ENCODE data around the gene WWOX. TPM values are rescaled to one million over a fixed set of nuclear protein-coding genes. Genes with fewer than 3 reads are reported as not detected.

WWOX gene
- total and polyA plus RNA-seq, 4 experiments from 2014 or later: 10.4 to 23.1 (median 17.5) TPM

DNA sequence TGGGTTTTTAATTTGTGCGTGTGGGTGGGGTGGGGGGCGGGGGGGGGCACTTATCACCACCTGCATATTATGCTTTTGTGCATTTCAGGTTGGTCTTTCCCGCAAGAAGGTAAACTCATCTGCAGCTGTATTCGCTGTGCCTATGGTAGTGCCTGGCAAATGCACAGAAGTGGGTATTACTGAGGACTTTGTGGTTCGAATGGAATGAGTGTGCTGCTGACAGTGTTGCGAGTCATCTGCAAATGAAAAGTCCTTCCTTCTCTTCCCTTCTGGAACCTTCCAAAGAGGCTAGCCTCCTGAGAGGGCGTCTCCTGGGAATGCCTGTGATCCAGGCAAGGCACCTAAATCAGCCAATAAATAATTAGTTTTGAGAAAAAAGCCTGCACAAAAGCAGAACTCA is 968.1 kb downstream of the WWOX start:
- ChIA-PET CTCF (ENCODE audit: partially characterized antibody) (no interaction called here), POLR2A (ENCODE audit: partially characterized antibody) (no interaction called here)
- Histone ChIP-seq H3K4me1 (ENCODE audit: insufficient read depth, low read length) (no peaks in the 10 kb centered on the region), H3K36me3 (ENCODE audit: insufficient read depth, low read length) (no peaks in the 10 kb centered on the region), H3K27ac (ENCODE audit: low read depth, low read length) (no peak overlapping the region), H3K9me3 (ENCODE audit: control insufficient read depth in 1 of 2, low read length in 2 of 2) (no peaks in the 10 kb centered on the region), H3K4me3 (ENCODE audit: low read length in 2 of 2) (no peak overlapping the region), H3K27me3 (ENCODE audit: insufficient read depth, low read length) (no peaks in the 10 kb centered on the region)
- intact Hi-C loops (cut with micrococcal nuclease): no loop called here
- H3K27me3 Mint-ChIP-seq: no peaks in the 10 kb centered on the region
- H3K9me3 Mint-ChIP-seq: no peaks in the 10 kb centered on the region
- H3K36me3 Mint-ChIP-seq: no peaks in the 10 kb centered on the region
- no peak overlapping the region for H3K27ac Mint-ChIP-seq
- no peak overlapping the region for H3K4me3 Mint-ChIP-seq
- peaks cover 0 to 8% (median 0%) of the 10 kb centered on the region in 4 donors for H3K4me1 Mint-ChIP-seq
- DNase-seq: no peak

DNA sequence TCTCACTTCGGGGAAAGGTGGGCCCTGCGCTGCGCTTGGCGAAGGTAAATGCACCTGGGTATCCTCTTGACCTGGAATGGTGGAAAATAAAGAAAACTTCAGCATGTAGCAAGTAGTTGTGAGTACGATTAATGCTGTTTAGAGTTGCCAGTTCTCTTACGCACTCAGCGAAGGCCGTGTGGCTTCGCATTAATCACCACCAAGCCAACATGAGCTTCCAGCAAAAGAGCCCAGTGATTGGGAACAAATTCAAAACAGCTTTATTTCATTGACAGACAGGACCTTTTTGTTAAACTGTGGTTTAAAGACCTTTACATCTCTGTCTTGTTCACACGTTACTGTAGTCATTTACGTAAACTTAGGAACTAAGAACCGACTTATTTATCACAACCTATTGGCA is 969.7 kb downstream of the WWOX start:
- no peak overlapping the region for H3K4me3 Mint-ChIP-seq
- H3K36me3 Mint-ChIP-seq: no peaks in the 10 kb centered on the region
- Histone ChIP-seq H3K27ac (ENCODE audit: low read depth, low read length) (no peak overlapping the region), H3K27me3 (ENCODE audit: insufficient read depth, low read length) (no peaks in the 10 kb centered on the region), H3K36me3 (ENCODE audit: insufficient read depth, low read length) (no peaks in the 10 kb centered on the region), H3K9me3 (ENCODE audit: control insufficient read depth in 1 of 2, low read length in 2 of 2) (no peaks in the 10 kb centered on the region), H3K4me1 (ENCODE audit: insufficient read depth, low read length) (no peaks in the 10 kb centered on the region), H3K4me3 (ENCODE audit: low read length in 2 of 2) (no peak overlapping the region)
- no peaks in the 10 kb centered on the region for H3K9me3 Mint-ChIP-seq
- no peaks in the 10 kb centered on the region for H3K27me3 Mint-ChIP-seq
- POLR2A ChIA-PET (ENCODE audit: partially characterized antibody): no interaction called here
- H3K27ac Mint-ChIP-seq: no peak overlapping the region
- intact Hi-C loops (cut with micrococcal nuclease): no loop called here
- CTCF ChIA-PET (ENCODE audit: partially characterized antibody): no interaction called here
- H3K4me1 Mint-ChIP-seq: peaks cover 0 to 13% (median 4%) of the 10 kb centered on the region in 4 donors
- no peak for DNase-seq

DNA sequence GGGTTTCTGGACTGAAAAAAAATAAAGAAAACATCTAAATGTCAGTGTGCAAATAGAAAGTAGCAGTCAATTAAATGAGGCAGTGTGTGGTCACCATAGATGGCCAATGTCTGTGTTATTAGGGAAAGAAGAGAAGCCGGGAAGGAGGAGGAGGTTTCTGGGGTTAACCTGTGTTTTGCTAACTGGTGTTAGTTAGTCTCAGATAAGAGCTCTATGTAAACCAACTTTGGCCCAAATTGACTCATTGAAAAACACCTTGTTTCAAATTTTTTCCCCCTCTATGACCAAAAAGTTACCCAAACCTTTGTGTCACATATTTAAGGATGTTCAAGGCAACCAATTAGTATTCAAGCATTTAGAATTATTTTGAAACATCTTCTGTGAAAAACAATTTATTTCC is 970.2 kb downstream of the WWOX start:
- ChIA-PET POLR2A (ENCODE audit: partially characterized antibody) (no interaction called here), CTCF (ENCODE audit: partially characterized antibody) (interaction anchor here (1.2 kb wide), 1 partner anchor 13 kb away, joined by 3 read pairs; no protein-coding TSS in a partner anchor)
- Mint-ChIP-seq H3K36me3 (no peaks in the 10 kb centered on the region), H3K9me3 (no peaks in the 10 kb centered on the region), H3K27me3 (no peaks in the 10 kb centered on the region), H3K4me1 (peaks cover 0 to 13% (median 4%) of the 10 kb centered on the region in 4 donors), H3K27ac (no peak overlapping the region), H3K4me3 (no peak overlapping the region)
- intact Hi-C loops (cut with micrococcal nuclease): no loop called here
- peaks cover 5% of the 10 kb centered on the region for H3K4me1 ChIP-seq (ENCODE audit: insufficient read depth, low read length)
- no peaks in the 10 kb centered on the region for H3K27me3 ChIP-seq (ENCODE audit: insufficient read depth, low read length)
- H3K36me3 ChIP-seq (ENCODE audit: insufficient read depth, low read length): no peaks in the 10 kb centered on the region
- no peak for DNase-seq
- H3K4me3 ChIP-seq (ENCODE audit: low read length in 2 of 2): no peak overlapping the region
- no peak overlapping the region for H3K27ac ChIP-seq (ENCODE audit: low read depth, low read length)
- no peaks in the 10 kb centered on the region for H3K9me3 ChIP-seq (ENCODE audit: control insufficient read depth in 1 of 2, low read length in 2 of 2)

DNA sequence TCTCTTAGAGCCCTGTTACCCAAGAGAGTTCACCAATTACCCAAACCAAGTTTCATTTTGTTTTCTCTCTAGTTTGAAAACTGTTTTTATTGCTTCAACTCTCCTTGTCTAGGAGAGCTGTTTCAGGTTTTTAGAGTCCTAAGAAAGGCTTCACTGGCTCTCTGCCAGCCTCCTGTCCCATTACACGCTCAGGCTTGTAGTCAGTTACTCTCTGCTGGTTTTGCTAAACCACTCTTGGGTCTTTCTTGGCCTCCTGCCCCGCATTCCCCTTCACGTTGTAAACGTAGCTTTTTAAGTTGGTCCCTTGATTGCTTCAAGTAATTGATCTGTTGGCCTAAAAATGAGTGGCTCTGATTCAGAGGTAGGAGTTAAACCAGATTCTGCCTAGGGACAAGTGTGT is 972.0 kb downstream of the WWOX start:
- H3K4me1 Mint-ChIP-seq: peaks cover 2 to 22% (median 13%) of the 10 kb centered on the region in 4 donors
- no peak overlapping the region for H3K4me3 Mint-ChIP-seq
- POLR2A ChIA-PET (ENCODE audit: partially characterized antibody): no interaction called here
- H3K4me3 ChIP-seq (ENCODE audit: low read length in 2 of 2): no peak overlapping the region
- H3K27me3 ChIP-seq (ENCODE audit: insufficient read depth, low read length): no peaks in the 10 kb centered on the region
- peaks cover 0 to 1% of the 10 kb centered on the region in 2 donors for H3K27me3 Mint-ChIP-seq
- intact Hi-C loops (cut with micrococcal nuclease): no loop called here
- H3K9me3 ChIP-seq (ENCODE audit: control insufficient read depth in 1 of 2, low read length in 2 of 2): no peaks in the 10 kb centered on the region
- H3K27ac ChIP-seq (ENCODE audit: low read depth, low read length): no peak overlapping the region
- peaks cover 15% of the 10 kb centered on the region for H3K4me1 ChIP-seq (ENCODE audit: insufficient read depth, low read length)
- CTCF ChIA-PET (ENCODE audit: partially characterized antibody): no interaction called here
- DNase-seq: no peak
- H3K9me3 Mint-ChIP-seq: no peaks in the 10 kb centered on the region
- H3K36me3 Mint-ChIP-seq: no peaks in the 10 kb centered on the region
- H3K36me3 ChIP-seq (ENCODE audit: insufficient read depth, low read length): no peaks in the 10 kb centered on the region
- H3K27ac Mint-ChIP-seq: no peak overlapping the region

DNA sequence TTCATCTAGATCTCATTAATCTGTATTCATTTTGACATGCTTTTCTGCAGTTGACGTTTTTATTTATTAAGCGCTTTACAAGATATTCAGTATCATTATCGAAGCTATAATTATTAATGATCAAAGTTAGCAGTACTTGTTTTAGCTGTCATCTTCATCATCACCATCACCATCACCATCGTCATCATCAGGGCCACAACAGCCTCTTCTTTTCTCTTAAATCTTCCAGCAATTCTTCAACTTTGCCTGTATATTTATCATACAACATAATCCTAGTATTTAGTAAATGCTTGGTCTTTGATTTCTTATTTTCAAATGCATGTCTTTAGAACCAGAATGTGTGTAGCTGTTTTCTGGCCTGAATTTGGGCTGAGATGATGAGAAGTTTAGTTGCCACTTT is 973.1 kb downstream of the WWOX start:
- intact Hi-C loops (cut with micrococcal nuclease): no loop called here
- Mint-ChIP-seq H3K4me3 (no peak overlapping the region), H3K27ac (no peak overlapping the region), H3K4me1 (peaks cover 5 to 27% (median 18%) of the 10 kb centered on the region in 4 donors), H3K27me3 (peaks cover 0 to 2% of the 10 kb centered on the region in 2 donors), H3K36me3 (no peaks in the 10 kb centered on the region), H3K9me3 (no peaks in the 10 kb centered on the region)
- POLR2A ChIA-PET (ENCODE audit: partially characterized antibody): no interaction called here
- Histone ChIP-seq H3K27ac (ENCODE audit: low read depth, low read length) (no peak overlapping the region), H3K9me3 (ENCODE audit: control insufficient read depth in 1 of 2, low read length in 2 of 2) (no peaks in the 10 kb centered on the region), H3K27me3 (ENCODE audit: insufficient read depth, low read length) (no peaks in the 10 kb centered on the region), H3K4me3 (ENCODE audit: low read length in 2 of 2) (no peak overlapping the region), H3K36me3 (ENCODE audit: insufficient read depth, low read length) (no peaks in the 10 kb centered on the region), H3K4me1 (ENCODE audit: insufficient read depth, low read length) (peaks cover 24% of the 10 kb centered on the region)
- CTCF ChIA-PET (ENCODE audit: partially characterized antibody): interaction anchor here (0.5 to 1.5 kb wide), 5 partner anchors 12 to 1947 kb away, joined by 3 to 5 read pairs (median 3); no protein-coding TSS in a partner anchor
- DNase-seq: no peak

DNA sequence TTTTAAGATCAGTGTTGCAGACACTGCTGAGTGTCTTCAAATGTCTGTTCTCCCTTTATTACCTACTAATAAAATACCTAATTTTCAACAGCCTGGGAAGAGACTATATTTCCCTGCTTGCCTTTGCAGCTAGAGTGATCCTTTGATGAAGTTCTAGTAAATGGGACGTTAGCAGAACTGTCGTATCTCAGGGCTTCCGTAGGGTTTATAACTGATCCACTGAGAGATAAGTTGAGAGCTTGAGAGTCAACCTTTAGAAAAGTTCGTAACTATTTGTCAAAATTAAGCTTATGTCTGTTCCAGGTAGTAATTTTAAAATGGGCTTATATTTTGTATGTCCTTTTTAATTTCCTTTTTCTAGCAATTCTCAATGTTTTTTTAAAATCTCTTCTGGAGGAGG is 974.1 kb downstream of the WWOX start:
- Mint-ChIP-seq H3K4me3 (peak overlapping the region; percentile 47 to 79 (median 68)), H3K27me3 (peaks cover 0 to 2% of the 10 kb centered on the region in 2 donors), H3K36me3 (no peaks in the 10 kb centered on the region), H3K4me1 (peaks cover 8 to 32% (median 28%) of the 10 kb centered on the region in 4 donors), H3K27ac (peak overlapping the region in 6 of 7 donors; percentile 15 to 72 (median 48)), H3K9me3 (no peaks in the 10 kb centered on the region)
- Histone ChIP-seq H3K9me3 (ENCODE audit: control insufficient read depth in 1 of 2, low read length in 2 of 2) (no peaks in the 10 kb centered on the region), H3K4me3 (ENCODE audit: low read length in 2 of 2) (no peak overlapping the region), H3K27me3 (ENCODE audit: insufficient read depth, low read length) (no peaks in the 10 kb centered on the region), H3K4me1 (ENCODE audit: insufficient read depth, low read length) (peaks cover 31% of the 10 kb centered on the region), H3K36me3 (ENCODE audit: insufficient read depth, low read length) (no peaks in the 10 kb centered on the region), H3K27ac (ENCODE audit: low read depth, low read length) (no peak overlapping the region)
- intact Hi-C loops (cut with micrococcal nuclease): no loop called here
- POLR2A ChIA-PET (ENCODE audit: partially characterized antibody): interaction anchor here (1.1 kb wide), 1 partner anchor 11 kb away, joined by 3 read pairs; no protein-coding TSS in a partner anchor
- DNase-seq: no peak
- CTCF ChIA-PET (ENCODE audit: partially characterized antibody): interaction anchor here (0.6 to 1.5 kb wide), 3 partner anchors 11 to 170 kb away, joined by 3 to 4 read pairs (median 3); no protein-coding TSS in a partner anchor

DNA sequence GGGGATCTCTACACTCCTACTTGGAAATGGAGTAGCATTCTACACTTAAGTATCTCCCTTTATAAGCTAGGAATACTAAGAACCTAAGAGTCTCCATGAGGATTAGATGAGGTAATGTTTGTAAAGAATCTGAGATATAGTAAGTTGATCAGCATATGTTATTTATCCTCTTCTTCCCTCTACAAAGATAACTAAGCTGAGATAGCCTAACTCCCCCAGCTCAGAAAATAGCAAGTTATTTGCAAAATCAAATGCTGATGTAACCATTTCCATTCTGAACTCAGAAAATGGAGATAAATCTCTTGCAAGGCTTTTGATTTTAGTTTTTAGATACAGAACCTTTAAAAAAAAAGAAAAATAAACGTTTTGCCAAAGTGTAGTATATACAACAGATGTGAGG is 975.1 kb downstream of the WWOX start:
- Mint-ChIP-seq H3K4me1 (peaks cover 8 to 32% (median 28%) of the 10 kb centered on the region in 4 donors), H3K36me3 (no peaks in the 10 kb centered on the region), H3K9me3 (no peaks in the 10 kb centered on the region), H3K27ac (no peak overlapping the region), H3K4me3 (peak overlapping the region in 3 of 8 donors; percentile 3 to 57 (median 22)), H3K27me3 (peaks cover 0 to 2% of the 10 kb centered on the region in 2 donors)
- intact Hi-C loops (cut with micrococcal nuclease): no loop called here
- Histone ChIP-seq H3K27ac (ENCODE audit: low read depth, low read length) (no peak overlapping the region), H3K27me3 (ENCODE audit: insufficient read depth, low read length) (no peaks in the 10 kb centered on the region), H3K36me3 (ENCODE audit: insufficient read depth, low read length) (no peaks in the 10 kb centered on the region), H3K4me1 (ENCODE audit: insufficient read depth, low read length) (peaks cover 31% of the 10 kb centered on the region), H3K4me3 (ENCODE audit: low read length in 2 of 2) (no peak overlapping the region), H3K9me3 (ENCODE audit: control insufficient read depth in 1 of 2, low read length in 2 of 2) (no peaks in the 10 kb centered on the region)
- ChIA-PET POLR2A (ENCODE audit: partially characterized antibody) (interaction anchor here (0.6 to 1.1 kb wide), 2 partner anchors 10 to 307 kb away, joined by 3 to 5 read pairs; no protein-coding TSS in a partner anchor), CTCF (ENCODE audit: partially characterized antibody) (no interaction called here)
- DNase-seq: no peak
